ENCODE results near the gene ENGASE.

The ENGASE gene

GRCh38 chr17:79050551-79050950 lies 24.1 kb upstream of the ENGASE start:
- TF ChIP-seq EZH2phosphoT487 (IDR thresholded peaks at IDR 0.05; ENCODE audit: borderline replicate concordance), result no peak
- Histone ChIP-seq H3K4me2 (ENCODE audit: low read depth, low read length, poor library complexity, severe bottlenecking) (no peak overlapping the region), H2AFZ (ENCODE audit: low read length) (no peak overlapping the region), H4K20me1 (ENCODE audit: insufficient read depth, low read length, poor library complexity, severe bottlenecking) (no peaks in the 10 kb centered on the region), H3K9me2 (replicated peaks; ENCODE audit: low read depth, low read length) (no peaks in the 10 kb centered on the region), H3K4me1 (ENCODE audit: insufficient read depth, low read length, poor library complexity, severe bottlenecking) (no peaks in the 10 kb centered on the region), H3K27me3 (ENCODE audit: insufficient read depth, low read length, poor library complexity, severe bottlenecking) (no peaks in the 10 kb centered on the region), H3K9me3 (ENCODE audit: insufficient read depth, low read depth, low read length) (no peaks in the 10 kb centered on the region), H3K9ac (ENCODE audit: low read depth, low read length, poor library complexity, severe bottlenecking) (no peak overlapping the region), H3K36me3 (ENCODE audit: insufficient read depth, low read length) (no peaks in the 10 kb centered on the region), H3K4me3 (ENCODE audit: low read length, poor library complexity, severe bottlenecking) (no peak overlapping the region), H3K79me2 (ENCODE audit: insufficient read depth, low read length) (no peaks in the 10 kb centered on the region), H3F3A (ENCODE audit: low read depth) (no peaks in the 10 kb centered on the region)

- no peaks in the 10 kb centered on the region for H3K4me1 ChIP-seq (ENCODE audit: insufficient read depth, low read length, poor library complexity, severe bottlenecking)
Measured at GRCh38 chr17:79051306-79051705, 23.3 kb upstream of the ENGASE start.

DNA sequence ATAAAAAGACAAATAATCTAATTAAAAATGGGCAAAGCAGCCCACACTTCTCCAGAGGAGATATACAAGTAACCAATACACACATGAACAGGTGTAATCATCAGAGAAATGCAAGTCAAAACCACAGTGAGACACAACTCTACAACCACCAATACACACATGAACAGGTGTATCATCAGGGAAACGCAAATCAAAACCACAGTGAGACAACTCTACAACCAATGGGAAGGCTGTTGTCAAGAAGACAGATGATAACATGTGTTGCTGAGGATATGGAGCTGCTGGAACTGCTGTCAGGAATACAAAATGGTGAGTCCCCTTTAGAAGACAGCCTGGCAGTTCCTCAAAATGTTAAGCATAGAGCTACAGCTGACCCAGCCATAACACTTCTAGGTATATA lies 22.5 kb upstream of the ENGASE start:
- Histone ChIP-seq H3K79me2 (ENCODE audit: insufficient read depth, low read length) (no peaks in the 10 kb centered on the region), H3K4me2 (ENCODE audit: low read depth, low read length, poor library complexity, severe bottlenecking) (no peak overlapping the region), H3K4me1 (ENCODE audit: insufficient read depth, low read length, poor library complexity, severe bottlenecking) (no peaks in the 10 kb centered on the region), H4K20me1 (ENCODE audit: insufficient read depth, low read length, poor library complexity, severe bottlenecking) (no peaks in the 10 kb centered on the region), H2AFZ (ENCODE audit: low read length) (no peak overlapping the region), H3K9me3 (ENCODE audit: insufficient read depth, low read depth, low read length) (no peaks in the 10 kb centered on the region), H3K9me2 (replicated peaks; ENCODE audit: low read depth, low read length) (no peaks in the 10 kb centered on the region), H3K9ac (ENCODE audit: low read depth, low read length, poor library complexity, severe bottlenecking) (no peak overlapping the region), H3K36me3 (ENCODE audit: insufficient read depth, low read length) (no peaks in the 10 kb centered on the region), H3K27me3 (ENCODE audit: insufficient read depth, low read length, poor library complexity, severe bottlenecking) (no peaks in the 10 kb centered on the region), H3K4me3 (ENCODE audit: low read length, poor library complexity, severe bottlenecking) (no peak overlapping the region), H3F3A (ENCODE audit: low read depth) (no peaks in the 10 kb centered on the region)
- TF ChIP-seq EZH2phosphoT487 (IDR thresholded peaks at IDR 0.05; ENCODE audit: borderline replicate concordance) (no peak), CTCF (conservative IDR thresholded peaks at IDR 0.05; ENCODE audit: low read length) (no peak)

More at GRCh38 chr17:79051306-79051705, 23.3 kb upstream of the ENGASE start:
- no peaks in the 10 kb centered on the region for H3K36me3 ChIP-seq (ENCODE audit: insufficient read depth, low read length)
- no peaks in the 10 kb centered on the region for H3F3A ChIP-seq (ENCODE audit: low read depth)
- H3K9me3 ChIP-seq (ENCODE audit: insufficient read depth, low read depth, low read length), result no peaks in the 10 kb centered on the region
- H3K79me2 ChIP-seq (ENCODE audit: insufficient read depth, low read length), result no peaks in the 10 kb centered on the region
- no peaks in the 10 kb centered on the region for H3K9me2 ChIP-seq (replicated peaks; ENCODE audit: low read depth, low read length)
- no peaks in the 10 kb centered on the region for H4K20me1 ChIP-seq (ENCODE audit: insufficient read depth, low read length, poor library complexity, severe bottlenecking)
- H3K27me3 ChIP-seq (ENCODE audit: insufficient read depth, low read length, poor library complexity, severe bottlenecking), result no peaks in the 10 kb centered on the region
- no peak for TF ChIP-seq EZH2phosphoT487 (IDR thresholded peaks at IDR 0.05; ENCODE audit: borderline replicate concordance)
- H3K4me2 ChIP-seq (ENCODE audit: low read depth, low read length, poor library complexity, severe bottlenecking), result no peak overlapping the region
- H3K4me3 ChIP-seq (ENCODE audit: low read length, poor library complexity, severe bottlenecking), result no peak overlapping the region
- H3K9ac ChIP-seq (ENCODE audit: low read depth, low read length, poor library complexity, severe bottlenecking), result no peak overlapping the region
- H2AFZ ChIP-seq (ENCODE audit: low read length), result no peak overlapping the region

DNA sequence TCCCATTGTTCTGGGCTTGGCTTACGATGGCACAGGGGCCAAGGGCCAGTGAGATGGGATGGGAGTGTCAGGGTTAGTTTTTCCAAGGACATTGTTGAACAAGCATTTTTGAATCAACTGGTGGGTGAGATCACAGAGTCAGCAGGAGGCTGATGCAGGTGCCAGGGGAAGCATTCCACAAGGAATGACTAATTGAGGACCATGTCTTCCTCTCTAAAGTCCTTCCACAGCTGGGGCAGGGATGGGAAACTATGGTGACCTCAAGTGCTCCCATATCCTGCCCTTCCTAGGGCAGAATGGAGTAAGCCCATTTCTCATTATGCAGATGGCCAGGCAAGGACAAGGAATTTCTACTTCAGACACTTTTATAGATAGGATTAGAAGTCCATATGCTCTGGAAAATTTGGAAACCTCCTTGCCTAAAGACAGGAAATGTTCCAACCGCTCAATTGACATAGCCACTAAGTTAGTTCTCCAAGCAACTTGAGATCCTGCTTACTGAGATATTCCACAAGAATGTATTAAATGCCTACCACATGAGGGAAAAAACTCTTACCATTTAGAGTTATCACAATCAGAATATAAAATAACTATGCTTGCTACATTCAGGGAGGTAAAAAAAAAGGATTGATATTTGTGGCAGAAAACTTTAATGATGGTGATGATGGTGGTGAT lies 21.2 kb upstream of the ENGASE start:
- no peaks in the 10 kb centered on the region for H3K36me3 ChIP-seq (ENCODE audit: insufficient read depth, low read length)
- no peaks in the 10 kb centered on the region for H3K27me3 ChIP-seq (ENCODE audit: insufficient read depth, low read length, poor library complexity, severe bottlenecking)
- H3K4me1 ChIP-seq (ENCODE audit: insufficient read depth, low read length, poor library complexity, severe bottlenecking), result no peaks in the 10 kb centered on the region
- H3K9ac ChIP-seq (ENCODE audit: low read depth, low read length, poor library complexity, severe bottlenecking), result no peak overlapping the region
- no peaks in the 10 kb centered on the region for H3K9me2 ChIP-seq (replicated peaks; ENCODE audit: low read depth, low read length)
- H3F3A ChIP-seq (ENCODE audit: low read depth), result no peaks in the 10 kb centered on the region
- H3K9me3 ChIP-seq (ENCODE audit: insufficient read depth, low read depth, low read length), result no peaks in the 10 kb centered on the region
- H3K79me2 ChIP-seq (ENCODE audit: insufficient read depth, low read length), result no peaks in the 10 kb centered on the region
- no peak for TF ChIP-seq EZH2phosphoT487 (IDR thresholded peaks at IDR 0.05; ENCODE audit: borderline replicate concordance)
- no peak for TF ChIP-seq CTCF (conservative IDR thresholded peaks at IDR 0.05; ENCODE audit: low read length)
- H2AFZ ChIP-seq (ENCODE audit: low read length), result no peak overlapping the region
- H3K4me3 ChIP-seq (ENCODE audit: low read length, poor library complexity, severe bottlenecking), result no peak overlapping the region
- H4K20me1 ChIP-seq (ENCODE audit: insufficient read depth, low read length, poor library complexity, severe bottlenecking), result no peaks in the 10 kb centered on the region
- H3K4me2 ChIP-seq (ENCODE audit: low read depth, low read length, poor library complexity, severe bottlenecking), result no peak overlapping the region
